Endothelial cell of umbilical vein (primary cell): ENCODE data around the gene B4GALNT4. TPM values are rescaled to one million over a fixed set of nuclear protein-coding genes. Genes with fewer than 3 reads are reported as not detected.

Source experiments
- BruUV-seq: library from RNA; stranded (reverse); fragments of 400-500 nt; replicated peaks from 2 replicates; lab custom pipeline; 2021; lab: Mats Ljungman, UMichigan
- CTCF ChIA-PET: fragments of 300-600, 350-600 bp; sonication (Branson Sonifier 250); formaldehyde crosslinking; loops from one replicate; lab custom pipeline; 2021; ENCODE audit warnings: antibody characterized with exemption, inconsistent platforms; lab: Charles Lee
- POLR2A ChIA-PET: fragments of 300-600, 350-600 bp; sonication (Branson Sonifier 250); formaldehyde crosslinking; loops from one replicate; lab custom pipeline; 2021; ENCODE audit warnings: antibody characterized with exemption, inconsistent platforms; lab: Charles Lee
- DNase-seq: peaks from one replicate; pipeline ENCODE4 v3.0.0-alpha.2; 2011; ENCODE audit warnings: low read depth, low spot score
- FAIRE-seq: peaks from 2 replicates; lab custom pipeline; 2011; peaks lifted over from hg19 to GRCh38; lab: Jason Lieb, UNC
- H2AFZ ChIP-seq: 2 replicates; pipeline ENCODE4 v1.6.0; 2012; ENCODE audit warnings: low read depth, low read length, control low read depth, inconsistent platforms
- H3K27ac ChIP-seq: 2 replicates; pipeline ENCODE4 v1.5.1; 2011; ENCODE audit warnings: low read depth, mild to moderate bottlenecking, control low read depth, low read length, moderate library complexity; ENCODE audit not compliant: insufficient read depth
- H3K27me3 ChIP-seq, 2 experiments: 2 replicates each; pipeline versions ENCODE4 v1.6.0 to v1.6.1; 2011; ENCODE audit warnings: low read length in 2 of 2, mixed read lengths in 1 of 2; ENCODE audit not compliant: control insufficient read depth in 2 of 2, insufficient read depth in 2 of 2
- H3K36me3 ChIP-seq, 2 experiments: 2 replicates in 1 of 2; 3 replicates in 1 of 2; pipeline ENCODE4 v1.5.1; 2011; ENCODE audit warnings: low read length in 2 of 2, mild to moderate bottlenecking in 1 of 2, moderate library complexity in 1 of 2; ENCODE audit not compliant: control insufficient read depth in 2 of 2, insufficient read depth in 2 of 2; ENCODE audit errors: extremely low read depth in 1 of 2
- H3K4me1 ChIP-seq: 3 replicates; pipeline ENCODE4 v1.5.1; 2011; ENCODE audit warnings: mild to moderate bottlenecking, low read length; ENCODE audit not compliant: control insufficient read depth, insufficient read depth; ENCODE audit errors: extremely low read depth
- H3K4me2 ChIP-seq: 2 replicates; pipeline ENCODE4 v1.6.1; 2011; ENCODE audit warnings: low read length, control low read depth, mixed read lengths; ENCODE audit not compliant: insufficient read depth
- H3K4me3 ChIP-seq, 3 experiments: fragments of 200-600 bp in 1 of 3; sonication (generic), shearing (Covaris generic) in 1 of 3; replicated peaks in 1 of 3; 2 replicates each; pipeline ENCODE4 v1.5.1; 2011 to 2016; ENCODE audit warnings: control low read depth in 3 of 3, low read length in 3 of 3, mild to moderate bottlenecking in 2 of 3, inconsistent platforms in 1 of 3, low read depth in 1 of 3, moderate library complexity in 1 of 3; ENCODE audit not compliant: insufficient read depth in 1 of 3
- H3K79me2 ChIP-seq: 2 replicates; pipeline ENCODE4 v1.6.0; 2012; ENCODE audit warnings: low read length, inconsistent platforms; ENCODE audit not compliant: control insufficient read depth, insufficient read depth
- H3K9ac ChIP-seq: replicated peaks from 2 replicates; pipeline ENCODE3; 2011; ENCODE audit warnings: low read length, control low read depth; ENCODE audit not compliant: insufficient read depth; ENCODE audit errors: extremely low read depth
- H3K9me1 ChIP-seq: replicated peaks from 3 replicates; pipeline ENCODE4 v1.6.0; 2011; ENCODE audit warnings: mild to moderate bottlenecking, low read length; ENCODE audit not compliant: control insufficient read depth, insufficient read depth; ENCODE audit errors: extremely low read depth
- H3K9me3 ChIP-seq: replicated peaks from 2 replicates; pipeline ENCODE4 v1.5.1; 2012; ENCODE audit warnings: low read length, inconsistent platforms; ENCODE audit not compliant: control insufficient read depth, insufficient read depth
- H4K20me1 ChIP-seq: replicated peaks from 2 replicates; pipeline ENCODE3; 2011; ENCODE audit warnings: mild to moderate bottlenecking, low read length; ENCODE audit not compliant: control insufficient read depth, insufficient read depth; ENCODE audit errors: extremely low read depth
- CTCF ChIP-seq, 2 donors: IDR thresholded peaks; 1 replicate in 1 of 2; 2 replicates in 1 of 2; pipeline ENCODE4 v1.5.1; 2011; ENCODE audit warnings: low read length in 2 of 2, mild to moderate bottlenecking in 2 of 2, moderate library complexity in 2 of 2, control low read depth in 1 of 2, inconsistent platforms in 1 of 2, low read depth in 1 of 2; ENCODE audit not compliant: insufficient read depth in 1 of 2; ENCODE audit errors: extremely low read depth in 1 of 2
- EZH2 ChIP-seq: IDR thresholded peaks from 2 replicates; pipeline ENCODE4 v1.6.1; 2012; ENCODE audit warnings: borderline replicate concordance, low read depth, mild to moderate bottlenecking, moderate library complexity, low read length, inconsistent platforms; ENCODE audit not compliant: severe bottlenecking
- FOS ChIP-seq: IDR thresholded peaks from 2 replicates; pipeline ENCODE4 v1.6.1; 2011; ENCODE audit warnings: mild to moderate bottlenecking, low read length, moderate library complexity, borderline replicate concordance; ENCODE audit not compliant: insufficient read depth
- GATA2 ChIP-seq: IDR thresholded peaks from 2 replicates; pipeline ENCODE4 v1.7.0; 2011; ENCODE audit warnings: low read depth, mild to moderate bottlenecking, moderate library complexity, mixed read lengths, low read length; ENCODE audit not compliant: insufficient read length, insufficient read depth
- POLR2A ChIP-seq: IDR thresholded peaks from 2 replicates; pipeline ENCODE4 v1.6.1; 2012; ENCODE audit warnings: low read depth, mild to moderate bottlenecking, control low read depth, low read length
- dilution Hi-C: fragments of 300-500 bp; cut with MboI; formaldehyde crosslinking; loops from one replicate; pipeline ENCODE4 v1.15.0; 2019; ENCODE audit warnings: low sequenced_read_pairs; ENCODE audit not compliant: extremely low pct_ligation_motif_present
- intact Hi-C: fragments of 100-400 bp; cut with micrococcal nuclease; formaldehyde crosslinking; loops from one replicate; pipeline ENCODE4 v1.10.0; 2022
- polyA plus RNA-seq, 4 experiments: library from polyadenylated mRNA; depleted of rRNA in 3 of 4; stranded (reverse) in 3 of 4; unstranded in 1 of 4; fragments of >200 nt; gene quantifications; 2 replicates each; pipeline versions ENCODE4 v1.2.1 to v1.2.3, GENCODE V29; 2011 to 2012; ENCODE audit warnings: missing spikeins in 1 of 4
- total RNA-seq: library from RNA; stranded (reverse); gene quantifications from 2 replicates; pipeline ENCODE4 v1.2.3, GENCODE V29; 2021
- TF ChIP-seq, protein P1 (sequence below): IDR thresholded peaks from 2 replicates; pipeline ENCODE4 v1.6.1; 2011; ENCODE audit not compliant: insufficient read depth, insufficient read length

The B4GALNT4 gene
- total and polyA plus RNA-seq, 2 donors (not counting 3 experiments of a cell fraction or from before 2014, with no cell fraction given), result 9.2 to 9.6 TPM

- Histone ChIP-seq H3K4me2 (peak overlapping the region; percentile 10), H3K27ac (peak overlapping the region; percentile 43), H3K4me3 (peak overlapping the region in 1 of 3 experiments; percentile 1), H2AFZ (peak overlapping the region; percentile 95), H3K4me1 (peaks cover 15% of the 10 kb centered on the region), H3K9me1 (no peaks in the 10 kb centered on the region), H3K9me3 (no peaks in the 10 kb centered on the region), H4K20me1 (no peaks in the 10 kb centered on the region), H3K9ac (peak overlapping the region; percentile 26), H3K79me2 (no peaks in the 10 kb centered on the region), H3K27me3 (peaks cover 0 to 1% of the 10 kb centered on the region in 2 experiments), H3K36me3 (no peaks in the 10 kb centered on the region)
- intact Hi-C loops, result loop anchor here (1.0 kb wide), 1 partner anchor 9 kb away; no protein-coding TSS in a partner anchor
- TF ChIP-seq CTCF (IDR thresholded peaks at IDR 0.05; ENCODE audit: extremely low read depth in 1 of 2, insufficient read depth in 1 of 2, low read depth in 1 of 2, low read length in 2 of 2), result no peak
- TF ChIP-seq GATA2, result no peak
- TF ChIP-seq FOS, result no peak
- TF ChIP-seq POLR2A, result no peak
- no peak for TF ChIP-seq EZH2
- TF ChIP-seq, protein P1, sequence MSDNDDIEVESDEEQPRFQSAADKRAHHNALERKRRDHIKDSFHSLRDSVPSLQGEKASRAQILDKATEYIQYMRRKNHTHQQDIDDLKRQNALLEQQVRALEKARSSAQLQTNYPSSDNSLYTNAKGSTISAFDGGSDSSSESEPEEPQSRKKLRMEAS, result no peak
- dilution Hi-C loops, result no loop called here
- no TSS peak for BruUV-seq
- ChIA-PET CTCF (interaction anchor here (1.4 kb wide), 1 partner anchor 20 kb away, joined by 5 read pairs; no protein-coding TSS in a partner anchor), POLR2A (no interaction called here)
- DNase-seq, result peak; percentile 81
- peak; percentile 69 for FAIRE-seq
Measured at GRCh38 chr11:335779-336658, 33.3 kb upstream of the B4GALNT4 start.
